GM12875 (cell line): ENCODE results near the gene H19.
A peak's percentile ranks its signal among the peaks of the same experiment; 100 is the strongest.

Experiments
- H3K4me3 ChIP-seq: one replicate; pipeline ENCODE4 v1.5.1; 2011; ENCODE audit warnings: low read depth, low read length, control low read depth
- CTCF ChIP-seq: IDR thresholded peaks from 2 replicates; pipeline ENCODE4 v1.5.1; 2011; ENCODE audit warnings: low read depth, mild to moderate bottlenecking, control low read depth, inconsistent platforms, low read length, moderate library complexity, borderline replicate concordance; ENCODE audit not compliant: insufficient read depth

The H19 gene

GRCh38 chr11:1963864-1964263 lies 33.8 kb downstream of the H19 start:
- TF ChIP-seq CTCF = no peak
- H3K4me3 ChIP-seq = no peak overlapping the region

GRCh38 chr11:1959786-1960185 lies 37.9 kb downstream of the H19 start:
- TF ChIP-seq CTCF = no peak
- no peak overlapping the region for H3K4me3 ChIP-seq

GRCh38 chr11:1958367-1958766 lies 39.3 kb downstream of the H19 start:
- TF ChIP-seq CTCF = no peak
- H3K4me3 ChIP-seq = no peak overlapping the region

- TF ChIP-seq CTCF = 0 out of 2 replicates have a peak, but pooled peaks have one; percentile 2
- H3K4me3 ChIP-seq = no peak overlapping the region
These were observed 44.0 kb downstream of the H19 start for GRCh38 chr11:1953489-1954266.

GRCh38 chr11:1952806-1953482 lies 44.7 kb downstream of the H19 start:
- no peak for TF ChIP-seq CTCF
- no peak overlapping the region for H3K4me3 ChIP-seq

GRCh38 chr11:1949922-1950321 lies 47.7 kb downstream of the H19 start:
- H3K4me3 ChIP-seq = no peak overlapping the region
- TF ChIP-seq CTCF = no peak

GRCh38 chr11:1949302-1949701 lies 48.3 kb downstream of the H19 start:
- TF ChIP-seq CTCF = no peak
- no peak overlapping the region for H3K4me3 ChIP-seq
